Left hindlimb (tissue), 1 donor: ENCODE data around the gene DENND6B.

ENCODE experiments used
- DNase-seq: peaks from one replicate; pipeline ENCODE4 v3.0.0-alpha.2; 2018

Gene DENND6B

GRCh38 chr22:50302041-50302541 lies 24.7 kb downstream of the DENND6B start:
- no peak for DNase-seq

- peak; percentile 86 for DNase-seq
Measured at GRCh38 chr22:50301581-50301991, 25.2 kb downstream of the DENND6B start.

- no peak for DNase-seq
Measured at GRCh38 chr22:50300620-50301257, 26.1 kb downstream of the DENND6B start.

GRCh38 chr22:50299785-50300619 lies 26.8 kb downstream of the DENND6B start:
- no peak for DNase-seq

- DNase-seq: peak; percentile 70
Measured at GRCh38 chr22:50298937-50299784, 27.7 kb downstream of the DENND6B start.

GRCh38 chr22:50298266-50298637 lies 28.6 kb downstream of the DENND6B start:
- DNase-seq: no peak

GRCh38 chr22:50297510-50298265 lies 29.1 kb downstream of the DENND6B start:
- DNase-seq: no peak

- no peak for DNase-seq
Measured at GRCh38 chr22:50296658-50297490, 29.9 kb downstream of the DENND6B start.

- no peak for DNase-seq
Measured at GRCh38 chr22:50294319-50294656, 32.5 kb downstream of the DENND6B start.

- DNase-seq: peak; percentile 80
Measured at GRCh38 chr22:50293441-50294318, 33.1 kb downstream of the DENND6B start.

- no peak for DNase-seq
Measured at GRCh38 chr22:50292643-50293440, 34.0 kb downstream of the DENND6B start.

GRCh38 chr22:50289942-50290630 lies 36.7 kb downstream of the DENND6B start:
- no peak for DNase-seq

- no peak for DNase-seq
Measured at GRCh38 chr22:50289151-50289941, 37.5 kb downstream of the DENND6B start.

GRCh38 chr22:50287731-50288130 lies 39.1 kb downstream of the DENND6B start:
- no peak for DNase-seq

- DNase-seq: no peak
Measured at GRCh38 chr22:50286701-50287318, 40.0 kb downstream of the DENND6B start.

GRCh38 chr22:50286275-50286674 lies 40.5 kb downstream of the DENND6B start:
- DNase-seq: no peak

- DNase-seq: no peak
Measured at GRCh38 chr22:50285568-50286229, 41.1 kb downstream of the DENND6B start.
